ENCODE results near the gene XPR1. TPM values are rescaled to one million over a fixed set of nuclear protein-coding genes. Genes with fewer than 3 reads are reported as not detected.

XPR1 gene
- total RNA-seq, 4 donors from 2014 or later = 16.8 to 25.3 (median 18.8) TPM

GRCh38 chr1:180919183-180919700, 287.4 kb downstream of the XPR1 start:
- peaks cover 0 to 32% (median 0%) of the 10 kb centered on the region in 4 donors for H3K4me1 ChIP-seq
- H3K4me3 ChIP-seq = no peak overlapping the region
- DNase-seq (ENCODE audit: low spot score in 2 of 2) = no peak
- H3K27ac ChIP-seq = no peak overlapping the region
- 84% methylated on average over 9 of the region's 9 CpGs for WGBS, 2 donors
- peaks cover 0 to 47% (median 0%) of the 10 kb centered on the region in 3 donors for H3K36me3 ChIP-seq
- no peaks in the 10 kb centered on the region for H3K27me3 ChIP-seq
- H3K9me3 ChIP-seq = no peaks in the 10 kb centered on the region
- no peak for TF ChIP-seq CTCF (IDR thresholded peaks at IDR 0.05)
- TF ChIP-seq EP300 (IDR thresholded peaks at IDR 0.05) = no peak
- no peak for TF ChIP-seq POLR2A (IDR thresholded peaks at IDR 0.05)

GRCh38 chr1:180920193-180920592, 288.4 kb downstream of the XPR1 start:
- Histone ChIP-seq H3K4me1 (peaks cover 0 to 27% (median 0%) of the 10 kb centered on the region in 4 donors), H3K9me3 (no peaks in the 10 kb centered on the region), H3K27ac (no peak overlapping the region), H3K4me3 (no peak overlapping the region), H3K27me3 (no peaks in the 10 kb centered on the region), H3K36me3 (peaks cover 0 to 47% (median 0%) of the 10 kb centered on the region in 3 donors)
- 83 to 93% methylated on average over 4 to 5 of the region's 7 CpGs for WGBS, 2 donors
- TF ChIP-seq CTCF (IDR thresholded peaks at IDR 0.05) (no peak), POLR2A (IDR thresholded peaks at IDR 0.05) (no peak), EP300 (IDR thresholded peaks at IDR 0.05) (no peak)
- DNase-seq (ENCODE audit: low spot score in 2 of 2) = no peak

- WGBS, 2 donors = 84 to 87% methylated on average over 8 of the region's 8 CpGs
- Histone ChIP-seq H3K4me1 (peaks cover 0 to 31% (median 4%) of the 10 kb centered on the region in 4 donors), H3K36me3 (peaks cover 0 to 47% (median 0%) of the 10 kb centered on the region in 3 donors)
These were observed 288.9 kb downstream of the XPR1 start for GRCh38 chr1:180920702-180921101.

GRCh38 chr1:180921386-180921785, 289.6 kb downstream of the XPR1 start:
- H3K9me3 ChIP-seq = no peaks in the 10 kb centered on the region
- 91 to 94% methylated on average over 6 of the region's 6 CpGs for WGBS, 2 donors
- DNase-seq (ENCODE audit: low spot score in 2 of 2) = no peak
- no peak for TF ChIP-seq EP300 (IDR thresholded peaks at IDR 0.05)
- no peak for TF ChIP-seq CTCF (IDR thresholded peaks at IDR 0.05)
- TF ChIP-seq POLR2A (IDR thresholded peaks at IDR 0.05) = no peak
- H3K27me3 ChIP-seq = no peaks in the 10 kb centered on the region
- H3K36me3 ChIP-seq = peaks cover 0 to 44% (median 0%) of the 10 kb centered on the region in 3 donors
- H3K4me3 ChIP-seq = no peak overlapping the region
- H3K27ac ChIP-seq = peak overlapping the region in 1 of 4 donors; percentile 61
- peaks cover 0 to 38% (median 10%) of the 10 kb centered on the region in 4 donors for H3K4me1 ChIP-seq

More at GRCh38 chr1:180920702-180921101, 288.9 kb downstream of the XPR1 start:
- Histone ChIP-seq H3K27me3 (no peaks in the 10 kb centered on the region), H3K9me3 (no peaks in the 10 kb centered on the region), H3K27ac (no peak overlapping the region), H3K4me3 (no peak overlapping the region)
- TF ChIP-seq EP300 (IDR thresholded peaks at IDR 0.05) = no peak
- TF ChIP-seq POLR2A (IDR thresholded peaks at IDR 0.05) = no peak
- no peak for TF ChIP-seq CTCF (IDR thresholded peaks at IDR 0.05)
- DNase-seq (ENCODE audit: low spot score in 2 of 2) = no peak

GRCh38 chr1:180921891-180922630, 290.2 kb downstream of the XPR1 start:
- H3K27ac ChIP-seq = peak overlapping the region in 1 of 4 donors; percentile 61
- 67 to 72% methylated on average over 21 of the region's 21 CpGs for WGBS, 2 donors
- H3K9me3 ChIP-seq = no peaks in the 10 kb centered on the region
- no peak for DNase-seq (ENCODE audit: low spot score in 2 of 2)
- no peak overlapping the region for H3K4me3 ChIP-seq
- H3K4me1 ChIP-seq = peaks cover 0 to 45% (median 16%) of the 10 kb centered on the region in 4 donors
- no peak for TF ChIP-seq POLR2A (IDR thresholded peaks at IDR 0.05)
- no peak for TF ChIP-seq CTCF (IDR thresholded peaks at IDR 0.05)
- no peak for TF ChIP-seq EP300 (IDR thresholded peaks at IDR 0.05)
- peaks cover 0 to 37% (median 0%) of the 10 kb centered on the region in 3 donors for H3K36me3 ChIP-seq
- no peaks in the 10 kb centered on the region for H3K27me3 ChIP-seq
